Measurements from ENCODE around the gene SV2B. TPM values are rescaled to one million over a fixed set of nuclear protein-coding genes. Genes with fewer than 3 reads are reported as not detected.

SV2B gene
- total RNA-seq, 4 donors from 2014 or later: 0.42 to 2.3 (median 0.88) TPM

DNA sequence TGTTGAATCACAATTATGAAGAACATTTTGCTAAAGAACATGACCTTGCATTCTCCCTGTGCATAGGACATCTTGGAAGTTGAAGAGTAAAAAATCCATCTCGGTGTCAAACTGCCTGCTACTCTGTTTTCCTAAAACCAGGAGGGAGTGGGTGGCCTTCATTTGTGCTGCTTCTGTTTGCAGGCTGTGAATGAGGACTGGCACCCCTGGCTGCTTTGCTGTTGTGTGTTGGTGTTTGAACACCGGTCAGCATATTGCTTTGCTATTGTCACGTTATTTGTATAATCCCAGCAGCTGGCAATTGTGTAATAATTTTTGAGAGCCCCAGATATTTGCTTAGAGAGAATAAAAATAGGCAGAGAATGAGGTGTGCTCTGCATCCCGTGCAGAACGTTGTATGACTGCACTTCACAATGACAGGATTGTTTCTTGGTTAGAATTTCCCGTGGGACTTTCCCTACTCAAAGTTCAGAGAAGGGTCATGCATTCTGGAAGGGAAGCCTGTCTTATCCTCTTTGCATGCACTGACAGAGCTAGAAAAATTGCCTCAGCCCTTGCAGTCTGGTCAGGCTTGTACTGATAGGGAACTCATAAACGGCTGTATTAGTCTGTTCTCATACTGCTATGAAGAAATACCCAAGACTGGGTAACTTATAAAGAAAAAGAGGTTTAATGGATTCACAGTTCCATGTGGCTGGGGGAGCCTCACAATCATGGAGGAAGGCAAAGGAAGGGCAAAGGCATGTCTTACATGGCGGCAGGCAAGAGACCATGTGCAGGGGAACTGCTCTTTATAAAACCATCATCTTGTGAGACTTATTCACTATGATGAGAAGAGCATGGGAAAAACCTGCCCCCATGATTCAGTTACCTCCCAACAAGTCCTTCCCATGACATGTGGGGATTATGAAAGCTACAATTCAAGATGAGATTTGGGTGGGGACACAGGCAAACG, 16.3 kb downstream of the SV2B start:
- no peak overlapping the region for H3K4me3 ChIP-seq (ENCODE audit: low read depth, poor library complexity, severe bottlenecking)
- 37 to 38% methylated on average over 9 of the region's 9 CpGs for WGBS, 2 donors
- peak in 1 of 2 donors; percentile 31 for DNase-seq (ENCODE audit: low spot score in 2 of 2)
- TF ChIP-seq POLR2A (IDR thresholded peaks at IDR 0.05): no peak
- TF ChIP-seq, protein P1, sequence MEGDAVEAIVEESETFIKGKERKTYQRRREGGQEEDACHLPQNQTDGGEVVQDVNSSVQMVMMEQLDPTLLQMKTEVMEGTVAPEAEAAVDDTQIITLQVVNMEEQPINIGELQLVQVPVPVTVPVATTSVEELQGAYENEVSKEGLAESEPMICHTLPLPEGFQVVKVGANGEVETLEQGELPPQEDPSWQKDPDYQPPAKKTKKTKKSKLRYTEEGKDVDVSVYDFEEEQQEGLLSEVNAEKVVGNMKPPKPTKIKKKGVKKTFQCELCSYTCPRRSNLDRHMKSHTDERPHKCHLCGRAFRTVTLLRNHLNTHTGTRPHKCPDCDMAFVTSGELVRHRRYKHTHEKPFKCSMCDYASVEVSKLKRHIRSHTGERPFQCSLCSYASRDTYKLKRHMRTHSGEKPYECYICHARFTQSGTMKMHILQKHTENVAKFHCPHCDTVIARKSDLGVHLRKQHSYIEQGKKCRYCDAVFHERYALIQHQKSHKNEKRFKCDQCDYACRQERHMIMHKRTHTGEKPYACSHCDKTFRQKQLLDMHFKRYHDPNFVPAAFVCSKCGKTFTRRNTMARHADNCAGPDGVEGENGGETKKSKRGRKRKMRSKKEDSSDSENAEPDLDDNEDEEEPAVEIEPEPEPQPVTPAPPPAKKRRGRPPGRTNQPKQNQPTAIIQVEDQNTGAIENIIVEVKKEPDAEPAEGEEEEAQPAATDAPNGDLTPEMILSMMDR (IDR thresholded peaks at IDR 0.05): no peak
- intact Hi-C loops (cut with DNase I; ENCODE audit: low total_unique reads): no loop called here

DNA sequence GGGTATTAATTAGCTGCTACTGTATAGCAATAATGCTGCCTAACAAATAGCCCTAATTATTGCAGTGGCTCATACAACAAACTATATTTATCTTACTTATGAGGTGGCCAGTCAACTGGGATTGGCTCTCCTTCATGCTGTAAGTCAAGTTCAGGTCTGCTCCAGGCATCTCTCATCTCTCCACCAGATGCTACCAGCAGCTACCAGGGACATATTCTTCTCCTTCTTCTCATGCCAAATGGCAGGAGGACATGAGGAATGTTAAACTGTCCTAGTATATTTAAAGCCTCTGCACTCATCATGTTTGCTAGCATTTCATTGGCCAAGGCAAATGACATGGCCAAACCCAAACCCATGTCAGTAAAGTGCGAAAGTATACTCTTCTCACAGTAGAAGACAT, 17.3 kb downstream of the SV2B start:
- no peak overlapping the region for H3K4me3 ChIP-seq (ENCODE audit: low read depth, poor library complexity, severe bottlenecking)
- TF ChIP-seq, protein P1 (IDR thresholded peaks at IDR 0.05): no peak
- no peak for TF ChIP-seq POLR2A (IDR thresholded peaks at IDR 0.05)
- intact Hi-C loops (cut with DNase I; ENCODE audit: low total_unique reads): no loop called here
- peak in 1 of 2 donors; percentile 6 for DNase-seq (ENCODE audit: low spot score in 2 of 2)
- 93 to 100% methylated on average over 1 of the region's 1 CpG for WGBS, 2 donors

DNA sequence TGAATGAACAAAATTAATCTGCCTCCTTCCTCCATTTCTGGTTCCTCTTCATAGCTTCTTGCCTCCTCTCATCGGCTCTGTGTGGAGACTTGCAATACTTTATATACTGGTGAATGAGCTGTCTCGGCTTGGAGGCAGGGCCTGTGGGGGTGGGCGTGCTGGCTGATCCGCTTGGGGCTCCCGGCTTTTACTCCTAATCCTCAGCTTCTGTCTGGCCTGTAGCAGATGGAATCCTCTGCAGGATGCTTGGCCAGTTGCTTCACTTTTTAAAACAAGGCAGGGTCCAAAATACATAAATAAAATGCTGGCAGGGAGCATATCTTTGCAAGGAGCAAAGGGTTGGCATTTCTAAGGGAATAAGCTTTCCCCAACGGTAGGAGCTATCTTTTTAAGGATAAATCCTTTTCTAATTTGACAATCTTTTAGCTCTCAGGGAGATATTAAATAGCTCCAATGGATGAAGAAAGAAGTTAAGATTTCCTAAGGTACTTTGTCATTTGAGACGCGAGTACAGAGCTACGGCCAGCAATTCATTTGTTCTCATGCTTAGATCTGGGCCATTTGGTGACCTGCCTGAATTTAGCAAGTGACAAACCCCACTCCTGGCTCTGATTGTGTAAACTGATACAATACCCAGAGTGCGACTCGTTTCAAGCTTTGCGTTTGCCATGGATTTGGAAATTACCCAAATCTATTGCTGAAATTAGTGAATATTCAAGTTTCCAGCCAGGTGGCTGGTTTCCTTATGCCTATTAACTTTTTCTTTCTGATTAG, 18.9 kb downstream of the SV2B start:
- WGBS, 2 donors: 70 to 78% methylated on average over 12 of the region's 12 CpGs

DNA sequence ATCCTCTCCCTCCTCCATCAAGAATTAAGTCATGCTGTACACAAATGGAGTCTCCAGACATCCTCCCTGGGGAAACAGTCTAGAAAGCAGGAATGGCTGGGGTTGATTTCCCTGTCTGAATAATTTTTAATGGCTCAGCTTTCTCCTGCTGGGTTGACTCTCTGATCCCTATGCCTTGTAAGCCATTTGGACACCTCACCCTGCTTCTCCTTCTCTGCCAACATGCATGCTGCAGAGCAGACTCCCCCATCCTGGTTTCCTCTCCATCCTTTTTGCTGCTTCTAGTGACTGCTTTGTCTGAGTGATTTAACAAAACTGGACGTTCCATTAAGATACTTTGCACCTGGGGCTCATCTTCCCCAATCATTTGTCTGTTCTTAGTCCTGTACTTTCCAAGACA, 22.2 kb downstream of the SV2B start:
- peak in 1 of 2 donors; percentile 2 for DNase-seq (ENCODE audit: low spot score in 2 of 2)
- 76 to 78% methylated on average over 1 of the region's 1 CpG for WGBS, 2 donors
- TF ChIP-seq, protein P1 (IDR thresholded peaks at IDR 0.05): no peak
- no peak for TF ChIP-seq POLR2A (IDR thresholded peaks at IDR 0.05)
- intact Hi-C loops (cut with DNase I; ENCODE audit: low total_unique reads): no loop called here
- no peak overlapping the region for H3K4me3 ChIP-seq (ENCODE audit: low read depth, poor library complexity, severe bottlenecking)

More for the DNA sequence above, 18.9 kb downstream of the SV2B start:
- peak in 1 of 2 donors; percentile 60 for DNase-seq (ENCODE audit: low spot score in 2 of 2)
- TF ChIP-seq, protein P1 (IDR thresholded peaks at IDR 0.05): no peak
- H3K4me3 ChIP-seq (ENCODE audit: low read depth, poor library complexity, severe bottlenecking): no peak overlapping the region
- intact Hi-C loops (cut with DNase I; ENCODE audit: low total_unique reads): no loop called here

DNA sequence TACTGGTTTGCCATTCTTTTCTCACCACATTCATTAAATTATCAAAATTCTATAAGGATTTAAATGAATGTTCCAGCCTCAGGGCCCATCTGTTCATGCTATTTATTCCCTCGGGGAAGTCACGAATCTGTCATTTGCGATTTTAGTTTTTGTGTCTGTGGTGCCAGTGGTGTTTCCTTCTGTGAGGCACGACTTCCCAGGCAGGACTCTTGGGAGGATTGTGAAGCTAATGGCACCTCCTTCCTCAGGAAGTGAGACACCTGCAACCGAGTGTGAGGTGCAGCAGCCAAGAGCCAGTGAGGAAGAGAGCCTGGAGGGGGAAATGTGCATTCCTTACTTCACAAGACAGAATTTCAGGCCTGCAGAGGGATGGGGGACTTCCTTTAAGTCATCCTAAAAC, 24.1 kb downstream of the SV2B start:
- 47% methylated on average over 5 of the region's 5 CpGs for WGBS, 2 donors
- H3K4me3 ChIP-seq (ENCODE audit: low read depth, poor library complexity, severe bottlenecking): no peak overlapping the region

More for the DNA sequence above, 24.1 kb downstream of the SV2B start:
- intact Hi-C loops (cut with DNase I; ENCODE audit: low total_unique reads): no loop called here
- peak in 1 of 2 donors; percentile 21 for DNase-seq (ENCODE audit: low spot score in 2 of 2)
- TF ChIP-seq, protein P1 (IDR thresholded peaks at IDR 0.05): no peak
- TF ChIP-seq POLR2A (IDR thresholded peaks at IDR 0.05): no peak

All from lower leg skin (tissue), 4 donors.